Measurements from ENCODE around the gene SLC17A9. TPM values are rescaled to one million over a fixed set of nuclear protein-coding genes. Genes with fewer than 3 reads are reported as not detected.

The SLC17A9 gene
- total and polyA plus RNA-seq, 2 of the 8 experiments (the other 6 are each of a cell fraction or from before 2014, with no cell fraction given) = 23.5 to 35.2 TPM

- no peak for TF ChIP-seq CHD7 (IDR thresholded peaks at IDR 0.05; ENCODE audit: insufficient replicate concordance, low read length)
- TF ChIP-seq, protein P1, sequence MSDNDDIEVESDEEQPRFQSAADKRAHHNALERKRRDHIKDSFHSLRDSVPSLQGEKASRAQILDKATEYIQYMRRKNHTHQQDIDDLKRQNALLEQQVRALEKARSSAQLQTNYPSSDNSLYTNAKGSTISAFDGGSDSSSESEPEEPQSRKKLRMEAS (IDR thresholded peaks at IDR 0.05) = no peak
- TF ChIP-seq SIX5 (IDR thresholded peaks at IDR 0.05; ENCODE audit: low read depth, low read length) = no peak
- TF ChIP-seq KDM1A (IDR thresholded peaks at IDR 0.05; ENCODE audit: borderline replicate concordance, low read length) = no peak
- no peak for TF ChIP-seq RBBP5 (IDR thresholded peaks at IDR 0.05; ENCODE audit: borderline replicate concordance, low read depth, low read length)
- TF ChIP-seq RNF2 (IDR thresholded peaks at IDR 0.05; ENCODE audit: borderline replicate concordance, low read depth, low read length, missing control alignments, poor library complexity, severe bottlenecking) = no peak
- no peak for TF ChIP-seq TAF7 (optimal IDR thresholded peaks at IDR 0.05; ENCODE audit: borderline replicate concordance, low read depth, low read length)
- TF ChIP-seq, protein P2, sequence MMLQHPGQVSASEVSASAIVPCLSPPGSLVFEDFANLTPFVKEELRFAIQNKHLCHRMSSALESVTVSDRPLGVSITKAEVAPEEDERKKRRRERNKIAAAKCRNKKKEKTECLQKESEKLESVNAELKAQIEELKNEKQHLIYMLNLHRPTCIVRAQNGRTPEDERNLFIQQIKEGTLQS (IDR thresholded peaks at IDR 0.05; ENCODE audit: insufficient read depth, low read depth, low read length) = no peak
- TF ChIP-seq CBX8 (IDR thresholded peaks at IDR 0.05; ENCODE audit: borderline replicate concordance, low read depth, low read length) = no peak
Observed at GRCh38 chr20:62910777-62911497, 41.6 kb upstream of the SLC17A9 start (continued).

Measured in H1 (cell line).